ENCODE results near the gene CD9.

Gene CD9

DNA sequence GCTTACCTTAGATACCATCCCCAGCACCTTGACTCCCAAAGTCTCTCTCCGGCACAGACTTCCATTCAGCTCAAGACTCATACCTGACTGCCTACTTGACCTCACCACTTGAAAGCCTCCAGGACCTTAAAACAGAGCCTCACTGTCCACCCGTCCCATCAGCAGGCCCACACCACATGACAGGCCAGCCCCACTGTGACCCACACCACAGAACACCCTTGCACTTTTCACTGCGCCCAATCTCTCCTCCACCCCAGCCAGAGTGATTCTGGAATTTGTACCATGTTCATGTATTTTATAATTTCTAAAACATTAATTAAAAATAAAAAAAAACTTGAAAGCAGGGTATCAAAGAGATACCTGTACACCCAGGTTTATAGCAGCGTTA is 82.2 kb downstream of the CD9 start:
- Histone ChIP-seq H3K4me1 (ENCODE audit: insufficient read depth, low read length) (peaks cover 26% of the 10 kb centered on the region), H3K4me3 (ENCODE audit: low read depth in 1 of 2, low read length in 2 of 2) (no peak overlapping the region), H3K27me3 (ENCODE audit: control insufficient read depth in 1 of 2, insufficient read depth in 2 of 2, low read length in 2 of 2) (no peaks in the 10 kb centered on the region), H3K9ac (ENCODE audit: low read length) (no peak overlapping the region), H3K36me3 (ENCODE audit: insufficient read depth, low read length) (no peaks in the 10 kb centered on the region), H3K27ac (ENCODE audit: low read depth, low read length) (no peak overlapping the region), H3K9me3 (ENCODE audit: low read length) (no peaks in the 10 kb centered on the region)

DNA sequence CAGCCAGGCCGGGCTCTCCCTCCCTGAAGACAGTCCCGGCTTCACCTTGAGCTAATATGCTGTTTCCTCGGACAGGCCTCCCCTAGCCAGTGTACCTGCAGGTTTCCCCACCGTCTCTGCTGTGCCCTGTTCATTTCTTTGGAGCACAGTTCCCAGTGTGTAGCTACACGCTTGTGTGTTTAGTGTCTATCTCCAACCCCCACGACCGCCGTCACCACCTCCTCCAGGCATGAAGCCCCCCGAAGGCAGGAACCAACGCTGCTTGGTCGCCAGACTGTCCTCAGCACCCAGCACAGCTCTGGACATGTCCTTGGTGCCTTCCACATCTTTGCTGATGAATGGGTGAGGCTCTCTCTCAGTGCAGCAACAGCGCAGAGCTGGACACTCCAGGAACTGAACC is 84.1 kb downstream of the CD9 start:
- Histone ChIP-seq H3K36me3 (ENCODE audit: insufficient read depth, low read length) (no peaks in the 10 kb centered on the region), H3K27ac (ENCODE audit: low read depth, low read length) (no peak overlapping the region), H3K9me3 (ENCODE audit: low read length) (no peaks in the 10 kb centered on the region), H3K4me3 (ENCODE audit: low read depth in 1 of 2, low read length in 2 of 2) (no peak overlapping the region), H3K4me1 (ENCODE audit: insufficient read depth, low read length) (peaks cover 13% of the 10 kb centered on the region), H3K9ac (ENCODE audit: low read length) (no peak overlapping the region), H3K27me3 (ENCODE audit: control insufficient read depth in 1 of 2, insufficient read depth in 2 of 2, low read length in 2 of 2) (no peaks in the 10 kb centered on the region)

- no peaks in the 10 kb centered on the region for H3K36me3 ChIP-seq (ENCODE audit: insufficient read depth, low read length)
- no peaks in the 10 kb centered on the region for H3K9me3 ChIP-seq (ENCODE audit: low read length)
- H3K4me1 ChIP-seq (ENCODE audit: insufficient read depth, low read length): peaks cover 5% of the 10 kb centered on the region
- H3K9ac ChIP-seq (ENCODE audit: low read length): no peak overlapping the region
- H3K27ac ChIP-seq (ENCODE audit: low read depth, low read length): no peak overlapping the region
- no peak overlapping the region for H3K4me3 ChIP-seq (ENCODE audit: low read depth in 1 of 2, low read length in 2 of 2)
- no peaks in the 10 kb centered on the region for H3K27me3 ChIP-seq (ENCODE audit: control insufficient read depth in 1 of 2, insufficient read depth in 2 of 2, low read length in 2 of 2)
Measured at GRCh38 chr12:6285063-6285477, 84.9 kb downstream of the CD9 start.

DNA sequence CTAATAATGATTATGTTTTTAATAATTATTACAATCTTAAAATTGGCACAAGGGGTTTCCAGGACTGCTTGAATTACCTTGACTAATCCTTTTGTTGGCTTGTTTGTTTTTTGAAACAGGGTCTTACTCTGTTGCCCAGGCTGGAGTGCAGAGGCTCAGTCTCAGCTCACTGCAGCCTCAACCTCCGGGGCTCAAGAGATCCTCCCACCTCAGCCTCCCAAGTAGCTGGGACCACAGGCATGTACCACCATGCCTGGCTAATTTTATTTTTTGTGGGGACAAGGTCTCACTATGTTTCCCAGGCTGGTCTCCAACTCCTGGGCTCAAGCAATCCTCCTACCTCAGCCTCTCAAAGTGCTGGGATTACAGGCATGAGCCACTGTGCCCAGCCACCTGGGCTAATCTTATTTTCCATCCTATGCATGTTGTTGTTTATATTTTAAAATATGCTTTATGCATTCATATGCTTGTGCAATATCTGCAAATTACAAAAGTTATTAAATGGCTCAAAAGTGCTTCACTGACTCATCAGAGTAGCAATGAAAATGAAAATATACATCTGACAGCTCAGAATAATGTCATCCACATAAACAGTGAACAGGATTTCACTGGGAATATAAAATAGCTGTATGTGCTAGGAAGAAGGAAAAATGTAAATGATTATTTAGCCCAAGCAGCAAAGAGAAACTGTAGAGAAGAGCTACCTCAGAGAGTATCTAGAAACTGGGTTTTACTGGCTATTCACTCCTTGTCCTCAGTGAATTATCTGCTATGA is 85.5 kb downstream of the CD9 start:
- Histone ChIP-seq H3K9me3 (ENCODE audit: low read length) (no peaks in the 10 kb centered on the region), H3K27me3 (ENCODE audit: control insufficient read depth in 1 of 2, insufficient read depth in 2 of 2, low read length in 2 of 2) (no peaks in the 10 kb centered on the region), H3K27ac (ENCODE audit: low read depth, low read length) (no peak overlapping the region), H3K4me1 (ENCODE audit: insufficient read depth, low read length) (no peaks in the 10 kb centered on the region), H3K9ac (ENCODE audit: low read length) (no peak overlapping the region), H3K36me3 (ENCODE audit: insufficient read depth, low read length) (no peaks in the 10 kb centered on the region), H3K4me3 (ENCODE audit: low read depth in 1 of 2, low read length in 2 of 2) (no peak overlapping the region)

Measured in muscle layer of colon (tissue), 2 donors.